ENCODE data around the gene FBXL7.
"Not testable (repeated sequence)": the region's sequence is repeated elsewhere in the genome, so short reads cannot be mapped to it uniquely, and the experiment has no call there.

Gene FBXL7

GRCh38 chr5:15835514-15835913 lies 335.5 kb downstream of the FBXL7 start:
- no peak for DNase-seq

- DNase-seq, result no peak
These were observed 337.7 kb downstream of the FBXL7 start for GRCh38 chr5:15837551-15838289.

GRCh38 chr5:15844253-15844652 lies 344.3 kb downstream of the FBXL7 start:
- DNase-seq, result peak; percentile 4

GRCh38 chr5:15844871-15845270 lies 344.9 kb downstream of the FBXL7 start:
- DNase-seq, result no peak

GRCh38 chr5:15850536-15850935 lies 350.6 kb downstream of the FBXL7 start:
- DNase-seq, result no peak

GRCh38 chr5:15850939-15851341 lies 351.0 kb downstream of the FBXL7 start:
- no peak for DNase-seq

GRCh38 chr5:15852217-15852616 lies 352.2 kb downstream of the FBXL7 start:
- DNase-seq, result no peak

- no peak for DNase-seq
These were observed 353.0 kb downstream of the FBXL7 start for GRCh38 chr5:15852949-15853348.

- no peak for DNase-seq
These were observed 358.3 kb downstream of the FBXL7 start for GRCh38 chr5:15858326-15858725.

- DNase-seq, result no peak
These were observed 364.7 kb downstream of the FBXL7 start for GRCh38 chr5:15864536-15865215.

- DNase-seq, result not testable (repeated sequence)
These were observed 372.3 kb downstream of the FBXL7 start for GRCh38 chr5:15872259-15872658.

GRCh38 chr5:15877914-15878313 lies 377.9 kb downstream of the FBXL7 start:
- DNase-seq, result no peak

- no peak for DNase-seq
These were observed 380.2 kb downstream of the FBXL7 start for GRCh38 chr5:15880201-15880600.

- no peak for DNase-seq
These were observed 385.2 kb downstream of the FBXL7 start for GRCh38 chr5:15885156-15885555.

- DNase-seq, result no peak
These were observed 386.2 kb downstream of the FBXL7 start for GRCh38 chr5:15886156-15886555.

GRCh38 chr5:15887093-15887492 lies 387.1 kb downstream of the FBXL7 start:
- DNase-seq, result no peak

GRCh38 chr5:15889001-15889400 lies 389.0 kb downstream of the FBXL7 start:
- DNase-seq, result peak; percentile 45

GRCh38 chr5:15893866-15894265 lies 393.9 kb downstream of the FBXL7 start:
- no peak for DNase-seq

GRCh38 chr5:15897656-15898055 lies 397.7 kb downstream of the FBXL7 start:
- DNase-seq, result no peak

- no peak for DNase-seq
These were observed 398.7 kb downstream of the FBXL7 start for GRCh38 chr5:15898641-15899040.

- no peak for DNase-seq
These were observed 399.5 kb downstream of the FBXL7 start for GRCh38 chr5:15899481-15899880.

GRCh38 chr5:15901151-15901550 lies 401.2 kb downstream of the FBXL7 start:
- no peak for DNase-seq

- no peak for DNase-seq
These were observed 402.1 kb downstream of the FBXL7 start for GRCh38 chr5:15902066-15902465.

Data from kidney glomerular epithelial cell (primary cell).